Thyroid gland (tissue), 4 donors: Measurements from ENCODE around the gene GCK.

Experiments used
- POLR2A ChIP-seq, 2 donors: fragments of 450-650 bp; IDR thresholded peaks; one replicate each; pipeline ENCODE4 v1.6.1; 2017; ENCODE audit warnings: antibody characterized with exemption in 2 of 2, mild to moderate bottlenecking in 2 of 2, moderate library complexity in 1 of 2
- TF ChIP-seq, protein P1 (sequence below), 6 experiments: fragments of 200-600 bp in 3 of 6; fragments of 450-650 bp in 3 of 6; sonication (generic) in 3 of 6; IDR thresholded peaks; one replicate each; pipeline ENCODE4 v1.5.1; 2016 to 2019; ENCODE audit warnings: antibody characterized with exemption in 6 of 6, mild to moderate bottlenecking in 2 of 6, inconsistent platforms in 1 of 6, moderate library complexity in 1 of 6

DNA sequence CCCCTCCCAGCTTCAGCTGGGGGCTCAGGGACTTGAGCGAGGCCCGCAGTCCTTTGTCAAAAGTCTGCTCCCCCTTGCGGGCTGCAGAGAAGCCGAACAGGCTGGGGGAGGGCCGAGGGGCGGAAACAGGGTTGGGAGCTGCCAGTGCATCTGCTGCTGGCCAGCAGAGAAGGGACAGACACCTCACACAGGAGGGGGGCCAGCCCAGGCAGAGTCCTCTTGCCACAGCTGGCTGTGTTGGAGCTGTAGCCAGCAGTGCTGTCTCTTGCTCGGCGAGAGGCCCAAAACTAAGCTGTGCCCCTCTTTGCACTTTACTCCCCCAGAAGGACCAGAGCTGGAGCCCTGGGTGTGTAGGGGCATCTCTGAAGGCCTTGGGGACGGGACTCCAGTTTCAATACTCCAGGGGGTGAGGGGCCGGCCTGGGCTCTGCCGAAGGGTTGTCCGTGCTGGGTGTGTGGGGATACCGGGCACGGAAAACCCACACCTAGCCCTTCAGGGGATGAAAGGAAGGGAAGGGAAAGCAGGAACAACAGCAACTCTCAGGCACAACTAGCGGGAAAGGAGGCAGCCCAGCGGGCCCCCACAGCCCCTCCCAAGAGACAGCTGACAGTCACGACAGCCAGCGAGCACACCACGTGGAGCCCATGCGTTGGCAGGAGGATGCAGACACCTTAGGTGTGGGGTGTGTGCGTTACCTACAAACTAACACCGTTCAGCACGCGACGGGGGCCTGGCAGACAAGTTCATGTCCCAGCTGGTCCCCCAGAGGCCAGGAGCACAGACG is 29.4 kb upstream of the GCK start:
- TF ChIP-seq POLR2A (IDR thresholded peaks at IDR 0.05): no peak
- TF ChIP-seq, protein P1, sequence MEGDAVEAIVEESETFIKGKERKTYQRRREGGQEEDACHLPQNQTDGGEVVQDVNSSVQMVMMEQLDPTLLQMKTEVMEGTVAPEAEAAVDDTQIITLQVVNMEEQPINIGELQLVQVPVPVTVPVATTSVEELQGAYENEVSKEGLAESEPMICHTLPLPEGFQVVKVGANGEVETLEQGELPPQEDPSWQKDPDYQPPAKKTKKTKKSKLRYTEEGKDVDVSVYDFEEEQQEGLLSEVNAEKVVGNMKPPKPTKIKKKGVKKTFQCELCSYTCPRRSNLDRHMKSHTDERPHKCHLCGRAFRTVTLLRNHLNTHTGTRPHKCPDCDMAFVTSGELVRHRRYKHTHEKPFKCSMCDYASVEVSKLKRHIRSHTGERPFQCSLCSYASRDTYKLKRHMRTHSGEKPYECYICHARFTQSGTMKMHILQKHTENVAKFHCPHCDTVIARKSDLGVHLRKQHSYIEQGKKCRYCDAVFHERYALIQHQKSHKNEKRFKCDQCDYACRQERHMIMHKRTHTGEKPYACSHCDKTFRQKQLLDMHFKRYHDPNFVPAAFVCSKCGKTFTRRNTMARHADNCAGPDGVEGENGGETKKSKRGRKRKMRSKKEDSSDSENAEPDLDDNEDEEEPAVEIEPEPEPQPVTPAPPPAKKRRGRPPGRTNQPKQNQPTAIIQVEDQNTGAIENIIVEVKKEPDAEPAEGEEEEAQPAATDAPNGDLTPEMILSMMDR (IDR thresholded peaks at IDR 0.05): no peak
